ENCODE data around the gene ABHD13.

GRCh38 chr13:108195861-108196260, 22.3 kb upstream of the ABHD13 start:
- TF ChIP-seq CTCF (conservative IDR thresholded peaks at IDR 0.05; ENCODE audit: low read depth in 2 of 2) (no peak), POLR2AphosphoS5 (IDR thresholded peaks at IDR 0.05; ENCODE audit: low read depth) (no peak), CREB1 (CRISPR knock-in tag; IDR thresholded peaks at IDR 0.05; ENCODE audit: low read depth) (no peak), EZH2 (IDR thresholded peaks at IDR 0.05; ENCODE audit: low read depth, unreplicated experiment) (no peak), NANOG (IDR thresholded peaks at IDR 0.05; ENCODE audit: borderline replicate concordance) (no peak), REST (IDR thresholded peaks at IDR 0.05; ENCODE audit: unreplicated experiment) (no peak)
